Fibroblast of lung (primary cell): ENCODE results near the gene MRTFA. TPM values are rescaled to one million over a fixed set of nuclear protein-coding genes. Genes with fewer than 3 reads are reported as not detected.

Experiments
- DNase-seq, 2 donors: peaks; one replicate each; pipeline versions ENCODE4 v3.0.0 to v3.0.0-alpha.2; 2010; ENCODE audit warnings: low read depth in 2 of 2
- H2AFZ ChIP-seq: 2 replicates; pipeline ENCODE4 v1.5.1; 2012; ENCODE audit warnings: low read length, control low read depth, inconsistent platforms
- H3K27ac ChIP-seq: 2 replicates; pipeline ENCODE4 v1.5.1; 2011; ENCODE audit warnings: low read length, control low read depth; ENCODE audit not compliant: insufficient read depth
- H3K27me3 ChIP-seq: 2 replicates; pipeline ENCODE4 v1.5.1; 2011; ENCODE audit warnings: mild to moderate bottlenecking, low read length; ENCODE audit not compliant: control insufficient read depth, insufficient read depth
- H3K36me3 ChIP-seq: 2 replicates; pipeline ENCODE4 v1.5.1; 2011; ENCODE audit warnings: low read length; ENCODE audit not compliant: control insufficient read depth, insufficient read depth
- H3K4me1 ChIP-seq: 2 replicates; pipeline ENCODE4 v1.5.1; 2011; ENCODE audit warnings: low read length; ENCODE audit not compliant: control insufficient read depth, insufficient read depth; ENCODE audit errors: extremely low read depth
- H3K4me2 ChIP-seq: 2 replicates; pipeline ENCODE4 v1.5.1; 2011; ENCODE audit warnings: low read length, control low read depth; ENCODE audit not compliant: insufficient read depth; ENCODE audit errors: extremely low read depth
- H3K4me3 ChIP-seq, 4 experiments: fragments of 200-600 bp in 1 of 4; sonication (generic) in 1 of 4; replicated peaks in 1 of 4; 2 replicates each; pipeline ENCODE4 v1.5.1; 2011 to 2016; ENCODE audit warnings: low read length in 4 of 4, low read depth in 3 of 4, mild to moderate bottlenecking in 3 of 4, control low read depth in 2 of 4, inconsistent platforms in 1 of 4, mixed read lengths in 1 of 4; ENCODE audit not compliant: insufficient read depth in 1 of 4; ENCODE audit errors: control extremely low read depth in 1 of 4
- H3K79me2 ChIP-seq: 2 replicates; pipeline ENCODE4 v1.5.1; 2012; ENCODE audit warnings: mild to moderate bottlenecking, low read length, inconsistent platforms; ENCODE audit not compliant: control insufficient read depth, insufficient read depth
- H3K9ac ChIP-seq: 2 replicates; pipeline ENCODE4 v1.5.1; 2011; ENCODE audit warnings: mild to moderate bottlenecking, low read length, control low read depth; ENCODE audit not compliant: insufficient read depth
- H3K9me3 ChIP-seq: 2 replicates; pipeline ENCODE4 v1.5.1; 2012; ENCODE audit warnings: low read depth, low read length; ENCODE audit not compliant: control insufficient read depth, insufficient read depth
- H4K20me1 ChIP-seq: 2 replicates; pipeline ENCODE4 v1.5.1; 2011; ENCODE audit warnings: low read length; ENCODE audit not compliant: control insufficient read depth, insufficient read depth; ENCODE audit errors: extremely low read depth
- EZH2 ChIP-seq: IDR thresholded peaks from 2 replicates; pipeline ENCODE4 v1.5.1; 2012; ENCODE audit warnings: low read length, control low read depth, mild to moderate bottlenecking; ENCODE audit errors: missing control alignments
- polyA plus RNA-seq, 2 donors: library from polyadenylated mRNA; depleted of rRNA in 1 of 2; stranded (reverse) in 1 of 2; unstranded in 1 of 2; fragments of >200 nt; gene quantifications; 2 replicates each; pipeline ENCODE4 v1.2.1, GENCODE V29; 2011 to 2012; ENCODE audit warnings: missing spikeins in 1 of 2
- total RNA-seq: library from RNA; depleted of rRNA; stranded (reverse); fragments of >200 nt; gene quantifications from 2 replicates; pipeline ENCODE4 v1.2.1, GENCODE V29; 2014
- TF ChIP-seq, protein P1 (sequence below), 2 donors: IDR thresholded peaks in 1 of 2; conservative IDR thresholded peaks in 1 of 2; 1 replicate in 1 of 2; 2 replicates in 1 of 2; pipeline ENCODE4 v1.5.1; 2011 to 2012; ENCODE audit warnings: low read length in 2 of 2, control low read depth in 1 of 2, inconsistent platforms in 1 of 2, low read depth in 1 of 2, mild to moderate bottlenecking in 1 of 2

Gene MRTFA
- total and polyA plus RNA-seq, 2 donors (not counting 1 experiment from before 2014, with no cell fraction given) = 7.6 to 23.0 TPM

DNA sequence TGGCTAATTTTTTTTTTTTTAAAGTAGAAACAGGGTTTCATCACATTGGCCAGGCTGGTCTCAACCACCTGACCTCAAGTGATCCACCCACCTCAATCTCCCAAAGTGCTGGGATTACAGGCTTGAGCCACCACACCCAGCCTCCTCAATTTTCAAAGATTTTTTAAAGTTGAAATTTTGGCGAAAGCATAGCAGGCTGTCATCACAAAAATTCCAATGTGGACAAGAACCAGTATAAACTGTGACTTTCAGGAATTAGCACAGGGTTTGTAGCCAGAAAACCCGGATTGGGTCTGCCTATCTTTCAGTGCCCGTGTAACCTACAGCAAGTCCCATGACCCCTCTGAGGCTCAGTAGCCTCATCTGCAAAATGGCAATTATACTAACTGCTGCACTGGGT is 185.9 kb downstream of the MRTFA start:
- Histone ChIP-seq H3K36me3 (no peaks in the 10 kb centered on the region), H3K4me2 (no peak overlapping the region), H3K4me1 (peaks cover 11% of the 10 kb centered on the region), H3K27me3 (no peaks in the 10 kb centered on the region), H3K79me2 (peaks cover 9% of the 10 kb centered on the region), H3K9ac (no peak overlapping the region), H3K9me3 (no peaks in the 10 kb centered on the region), H2AFZ (no peak overlapping the region), H3K4me3 (no peak overlapping the region), H3K27ac (no peak overlapping the region), H4K20me1 (peaks cover 1% of the 10 kb centered on the region)
- no peak for DNase-seq
- no peak for TF ChIP-seq EZH2
- TF ChIP-seq, protein P1, sequence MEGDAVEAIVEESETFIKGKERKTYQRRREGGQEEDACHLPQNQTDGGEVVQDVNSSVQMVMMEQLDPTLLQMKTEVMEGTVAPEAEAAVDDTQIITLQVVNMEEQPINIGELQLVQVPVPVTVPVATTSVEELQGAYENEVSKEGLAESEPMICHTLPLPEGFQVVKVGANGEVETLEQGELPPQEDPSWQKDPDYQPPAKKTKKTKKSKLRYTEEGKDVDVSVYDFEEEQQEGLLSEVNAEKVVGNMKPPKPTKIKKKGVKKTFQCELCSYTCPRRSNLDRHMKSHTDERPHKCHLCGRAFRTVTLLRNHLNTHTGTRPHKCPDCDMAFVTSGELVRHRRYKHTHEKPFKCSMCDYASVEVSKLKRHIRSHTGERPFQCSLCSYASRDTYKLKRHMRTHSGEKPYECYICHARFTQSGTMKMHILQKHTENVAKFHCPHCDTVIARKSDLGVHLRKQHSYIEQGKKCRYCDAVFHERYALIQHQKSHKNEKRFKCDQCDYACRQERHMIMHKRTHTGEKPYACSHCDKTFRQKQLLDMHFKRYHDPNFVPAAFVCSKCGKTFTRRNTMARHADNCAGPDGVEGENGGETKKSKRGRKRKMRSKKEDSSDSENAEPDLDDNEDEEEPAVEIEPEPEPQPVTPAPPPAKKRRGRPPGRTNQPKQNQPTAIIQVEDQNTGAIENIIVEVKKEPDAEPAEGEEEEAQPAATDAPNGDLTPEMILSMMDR (conservative IDR thresholded peaks at IDR 0.05 in 1 of 2, IDR thresholded peaks at IDR 0.05 in 1 of 2; ENCODE audit: low read depth in 1 of 2, low read length in 2 of 2) = no peak

DNA sequence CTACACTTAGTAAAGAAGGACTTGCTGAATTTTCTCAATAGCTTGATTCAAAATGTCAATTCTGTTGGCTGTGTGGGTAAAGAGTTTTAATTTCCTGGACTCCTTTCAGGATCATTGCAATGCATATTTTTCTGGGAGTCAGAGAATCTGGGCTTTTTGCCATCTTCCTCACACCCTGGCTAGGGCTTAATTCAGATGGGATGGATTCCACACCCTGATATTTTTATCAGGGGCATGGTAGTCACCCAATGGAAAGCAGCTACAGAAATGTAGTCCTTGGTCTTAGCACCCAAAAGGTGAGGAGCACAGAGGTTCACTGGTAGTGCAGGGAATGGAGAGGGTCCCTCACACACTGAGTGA is 186.9 kb downstream of the MRTFA start:
- DNase-seq = peak; percentile 77 to 79
- Histone ChIP-seq H3K27me3 (no peaks in the 10 kb centered on the region), H3K4me3 (no peak overlapping the region), H3K4me1 (peaks cover 11% of the 10 kb centered on the region), H3K9me3 (no peaks in the 10 kb centered on the region), H3K79me2 (peaks cover 9% of the 10 kb centered on the region), H2AFZ (no peak overlapping the region), H3K4me2 (peak overlapping the region; percentile 66), H4K20me1 (peaks cover 1% of the 10 kb centered on the region), H3K27ac (peak overlapping the region; percentile 64), H3K9ac (no peak overlapping the region), H3K36me3 (no peaks in the 10 kb centered on the region)
- TF ChIP-seq EZH2 = no peak
- TF ChIP-seq, protein P1 (conservative IDR thresholded peaks at IDR 0.05 in 1 of 2, IDR thresholded peaks at IDR 0.05 in 1 of 2; ENCODE audit: low read depth in 1 of 2, low read length in 2 of 2) = no peak

DNA sequence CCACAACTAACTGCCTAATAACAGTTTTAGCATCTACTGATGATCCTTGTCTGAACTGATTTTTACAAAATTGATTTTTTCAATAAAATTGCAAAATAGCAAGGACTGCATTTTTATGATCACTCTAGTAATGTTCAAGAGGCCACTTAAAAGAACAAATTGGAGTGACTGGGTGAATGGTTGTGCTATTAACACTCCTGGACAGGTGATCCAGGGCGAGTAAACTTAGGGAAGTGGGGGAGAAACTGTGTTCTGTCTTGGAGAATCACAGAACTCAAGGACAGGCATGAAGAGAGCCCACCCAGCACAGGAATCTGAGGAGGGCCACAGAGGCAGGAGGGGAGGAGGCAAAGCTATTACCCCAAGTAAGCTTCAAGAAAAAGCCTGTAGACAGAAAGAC is 190.3 kb downstream of the MRTFA start:
- H3K4me3 ChIP-seq = no peak overlapping the region
- TF ChIP-seq, protein P1 (conservative IDR thresholded peaks at IDR 0.05 in 1 of 2, IDR thresholded peaks at IDR 0.05 in 1 of 2; ENCODE audit: low read depth in 1 of 2, low read length in 2 of 2) = no peak
- no peak for TF ChIP-seq EZH2
- no peak overlapping the region for H2AFZ ChIP-seq
- no peaks in the 10 kb centered on the region for H3K36me3 ChIP-seq
- no peaks in the 10 kb centered on the region for H3K9me3 ChIP-seq
- peaks cover 14% of the 10 kb centered on the region for H3K79me2 ChIP-seq
- H3K27me3 ChIP-seq = no peaks in the 10 kb centered on the region
- H3K9ac ChIP-seq = no peak overlapping the region
- no peak for DNase-seq
- H3K27ac ChIP-seq = no peak overlapping the region
- H4K20me1 ChIP-seq = peaks cover 1% of the 10 kb centered on the region
- peaks cover 11% of the 10 kb centered on the region for H3K4me1 ChIP-seq
- H3K4me2 ChIP-seq = no peak overlapping the region
